Measurements from ENCODE around the gene MYO7A. TPM values are rescaled to one million over a fixed set of nuclear protein-coding genes. Genes with fewer than 3 reads are reported as not detected.

MYO7A gene
- total RNA-seq, 1 donor from 2014 or later, result 46.4 TPM

GRCh38 chr11:77127235-77127911 lies 673 bp upstream of the MYO7A start:
- no peak for DNase-seq (ENCODE audit: low spot score in 2 of 2)
- no peak overlapping the region for H3K27ac ChIP-seq
- H3K9me3 ChIP-seq, result no peaks in the 10 kb centered on the region
- peak; percentile 92 to 100 (median 98) for TF ChIP-seq CTCF (IDR thresholded peaks at IDR 0.05)
- peaks cover 0 to 2% of the 10 kb centered on the region in 2 donors for H3K36me3 ChIP-seq
- no peaks in the 10 kb centered on the region for H3K27me3 ChIP-seq
- H3K4me1 ChIP-seq, result peaks cover 11 to 20% of the 10 kb centered on the region in 2 donors
- peak overlapping the region; percentile 48 to 71 for H3K4me3 ChIP-seq
- intact Hi-C loops (cut with DNase I), result loop anchor here (1.0 to 2.0 kb wide), 2 partner anchors 61 to 421 kb away; no protein-coding TSS in a partner anchor

- Histone ChIP-seq H3K27ac (no peak overlapping the region), H3K9me3 (no peaks in the 10 kb centered on the region), H3K4me1 (peaks cover 11 to 20% of the 10 kb centered on the region in 2 donors), H3K27me3 (no peaks in the 10 kb centered on the region), H3K4me3 (no peak overlapping the region), H3K36me3 (no peaks in the 10 kb centered on the region)
- DNase-seq (ENCODE audit: low spot score in 2 of 2), result no peak
- intact Hi-C loops (cut with DNase I), result no loop called here
- no peak for TF ChIP-seq CTCF (IDR thresholded peaks at IDR 0.05)
Observed at GRCh38 chr11:77129069-77129841, 1.2 kb downstream of the MYO7A start.

DNA sequence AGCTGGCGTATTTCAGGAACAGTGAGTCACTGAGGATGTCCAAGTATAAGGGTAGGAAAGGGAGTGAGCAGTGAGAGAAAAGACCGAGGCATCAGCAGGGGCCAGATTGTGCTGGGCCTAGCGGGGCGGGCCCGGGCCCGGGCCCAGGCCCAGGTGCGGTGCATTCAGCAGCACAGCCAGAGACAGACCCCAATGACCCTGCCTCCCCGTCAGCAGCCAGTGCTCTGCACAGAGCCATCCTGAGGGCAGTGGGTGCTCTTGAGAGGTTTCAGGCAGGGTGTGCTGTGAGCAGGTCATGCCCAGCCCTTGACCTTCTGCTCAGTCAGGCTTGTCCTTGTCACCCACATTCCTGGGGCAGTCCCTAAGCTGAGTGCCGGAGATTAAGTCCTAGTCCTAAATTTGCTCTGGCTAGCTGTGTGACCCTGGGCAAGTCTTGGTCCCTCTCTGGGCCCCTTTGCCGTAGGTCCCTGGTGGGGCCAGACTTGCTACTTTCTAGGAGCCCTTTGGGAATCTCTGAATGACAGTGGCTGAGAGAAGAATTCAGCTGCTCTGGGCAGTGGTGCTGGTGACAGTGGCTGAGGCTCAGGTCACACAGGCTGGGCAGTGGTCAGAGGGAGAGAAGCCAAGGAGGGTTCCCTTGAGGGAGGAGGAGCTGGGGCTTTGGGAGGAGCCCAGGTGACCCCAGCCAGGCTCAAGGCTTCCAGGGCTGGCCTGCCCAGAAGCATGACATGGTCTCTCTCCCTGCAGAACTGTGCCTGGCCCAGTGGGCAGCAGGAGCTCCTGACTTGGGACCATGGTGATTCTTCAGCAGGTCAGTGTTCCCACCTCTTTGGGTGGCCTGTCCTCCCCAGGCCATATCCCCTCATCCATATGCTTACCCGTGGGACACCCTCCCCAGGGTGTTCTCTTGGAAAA lies 2.1 kb downstream of the MYO7A start:
- intact Hi-C loops (cut with DNase I), result no loop called here
- Histone ChIP-seq H3K4me3 (no peak overlapping the region), H3K4me1 (peaks cover 11 to 20% of the 10 kb centered on the region in 2 donors), H3K27me3 (no peaks in the 10 kb centered on the region), H3K9me3 (no peaks in the 10 kb centered on the region), H3K27ac (peak overlapping the region; percentile 44 to 48), H3K36me3 (no peaks in the 10 kb centered on the region)
- no peak for TF ChIP-seq CTCF (IDR thresholded peaks at IDR 0.05)
- no peak for DNase-seq (ENCODE audit: low spot score in 2 of 2)

- no peak for DNase-seq (ENCODE audit: low spot score in 2 of 2)
- peak overlapping the region; percentile 44 to 48 for H3K27ac ChIP-seq
- no peak for TF ChIP-seq CTCF (IDR thresholded peaks at IDR 0.05)
- no peaks in the 10 kb centered on the region for H3K27me3 ChIP-seq
- H3K9me3 ChIP-seq, result no peaks in the 10 kb centered on the region
- peaks cover 11 to 20% of the 10 kb centered on the region in 2 donors for H3K4me1 ChIP-seq
- H3K4me3 ChIP-seq, result no peak overlapping the region
- H3K36me3 ChIP-seq, result no peaks in the 10 kb centered on the region
- intact Hi-C loops (cut with DNase I), result no loop called here
Observed at GRCh38 chr11:77130763-77131513, 2.9 kb downstream of the MYO7A start.

DNA sequence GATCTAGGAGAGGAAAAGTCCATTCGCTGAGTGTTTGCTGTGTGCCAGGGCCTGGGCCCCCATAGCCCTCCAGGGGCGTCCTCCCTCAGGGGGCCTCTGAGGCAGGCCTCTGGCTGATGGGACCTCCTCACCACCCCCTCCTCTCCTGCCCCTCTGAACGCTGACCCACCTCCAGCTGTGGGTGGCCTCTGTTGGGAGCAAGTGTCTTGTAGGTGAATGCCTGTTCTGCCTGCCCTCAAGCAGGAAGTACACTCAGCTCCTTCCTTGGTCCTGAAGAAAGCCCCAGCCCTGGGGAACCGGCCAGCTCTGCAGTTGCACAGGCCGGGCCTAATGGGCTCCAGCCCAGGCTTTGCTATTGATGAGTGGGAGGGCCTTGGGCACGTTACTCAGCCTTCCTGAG lies 3.5 kb downstream of the MYO7A start:
- DNase-seq (ENCODE audit: low spot score in 2 of 2), result no peak
- peak overlapping the region; percentile 42 to 48 for H3K27ac ChIP-seq
- H3K4me3 ChIP-seq, result no peak overlapping the region
- peaks cover 11 to 20% of the 10 kb centered on the region in 2 donors for H3K4me1 ChIP-seq
- intact Hi-C loops (cut with DNase I), result no loop called here
- TF ChIP-seq CTCF (IDR thresholded peaks at IDR 0.05), result no peak
- H3K36me3 ChIP-seq, result no peaks in the 10 kb centered on the region
- no peaks in the 10 kb centered on the region for H3K27me3 ChIP-seq
- no peaks in the 10 kb centered on the region for H3K9me3 ChIP-seq

Data from ascending aorta (tissue), 2 donors.